GM21576 (cell line): ENCODE measurements around the gene KYNU.
"Not testable (repeated sequence)": the region's sequence is repeated elsewhere in the genome, so short reads cannot be mapped to it uniquely, and the experiment has no call there.

Experiments used
- ATAC-seq: cut with Tn5 transposase; IDR thresholded peaks from one replicate; pipeline ENCODE4 v1.9.1; 2021; ENCODE audit warnings: mild to moderate bottlenecking, moderate library complexity; ENCODE audit not compliant: unreplicated experiment

The KYNU gene

GRCh38 chr2:142914507-142915313, 37.2 kb downstream of the KYNU start:
- peak; percentile 99 for ATAC-seq

GRCh38 chr2:142915502-142915901, 38.0 kb downstream of the KYNU start:
- no peak for ATAC-seq

- no peak for ATAC-seq
These were observed 41.2 kb downstream of the KYNU start for GRCh38 chr2:142918624-142919023.

GRCh38 chr2:142920571-142920970, 43.1 kb downstream of the KYNU start:
- ATAC-seq, result no peak

GRCh38 chr2:142926445-142926844, 49.0 kb downstream of the KYNU start:
- no peak for ATAC-seq

GRCh38 chr2:142930835-142931398, 53.5 kb downstream of the KYNU start:
- ATAC-seq, result no peak

- ATAC-seq, result no peak
These were observed 56.5 kb downstream of the KYNU start for GRCh38 chr2:142933916-142934315.

GRCh38 chr2:142935563-142936089, 58.2 kb downstream of the KYNU start:
- no peak for ATAC-seq

GRCh38 chr2:142936629-142937028, 59.2 kb downstream of the KYNU start:
- no peak for ATAC-seq

- ATAC-seq, result no peak
These were observed 59.9 kb downstream of the KYNU start for GRCh38 chr2:142937347-142937746.

- ATAC-seq, result no peak
These were observed 60.8 kb downstream of the KYNU start for GRCh38 chr2:142938240-142938639.

- no peak for ATAC-seq
These were observed 63.3 kb downstream of the KYNU start for GRCh38 chr2:142940606-142941223.

- no peak for ATAC-seq
These were observed 65.2 kb downstream of the KYNU start for GRCh38 chr2:142942690-142943089.

- no peak for ATAC-seq
These were observed 66.8 kb downstream of the KYNU start for GRCh38 chr2:142944264-142944663.

- no peak for ATAC-seq
These were observed 67.3 kb downstream of the KYNU start for GRCh38 chr2:142944721-142945120.

GRCh38 chr2:142946941-142947340, 69.5 kb downstream of the KYNU start:
- no peak for ATAC-seq

GRCh38 chr2:142948723-142949122, 71.3 kb downstream of the KYNU start:
- not testable (repeated sequence) for ATAC-seq

GRCh38 chr2:142950323-142950722, 72.9 kb downstream of the KYNU start:
- not testable (repeated sequence) for ATAC-seq

- ATAC-seq, result no peak
These were observed 73.9 kb downstream of the KYNU start for GRCh38 chr2:142951190-142952007.

- ATAC-seq, result no peak
These were observed 74.6 kb downstream of the KYNU start for GRCh38 chr2:142952018-142952417.
